ENCODE results near the gene RERE. TPM values are rescaled to one million over a fixed set of nuclear protein-coding genes. Genes with fewer than 3 reads are reported as not detected.
A peak's percentile ranks its signal among the peaks of the same experiment; 100 is the strongest.

Gene RERE
- total RNA-seq, 1 donor from 2014 or later, result 17.4 TPM

DNA sequence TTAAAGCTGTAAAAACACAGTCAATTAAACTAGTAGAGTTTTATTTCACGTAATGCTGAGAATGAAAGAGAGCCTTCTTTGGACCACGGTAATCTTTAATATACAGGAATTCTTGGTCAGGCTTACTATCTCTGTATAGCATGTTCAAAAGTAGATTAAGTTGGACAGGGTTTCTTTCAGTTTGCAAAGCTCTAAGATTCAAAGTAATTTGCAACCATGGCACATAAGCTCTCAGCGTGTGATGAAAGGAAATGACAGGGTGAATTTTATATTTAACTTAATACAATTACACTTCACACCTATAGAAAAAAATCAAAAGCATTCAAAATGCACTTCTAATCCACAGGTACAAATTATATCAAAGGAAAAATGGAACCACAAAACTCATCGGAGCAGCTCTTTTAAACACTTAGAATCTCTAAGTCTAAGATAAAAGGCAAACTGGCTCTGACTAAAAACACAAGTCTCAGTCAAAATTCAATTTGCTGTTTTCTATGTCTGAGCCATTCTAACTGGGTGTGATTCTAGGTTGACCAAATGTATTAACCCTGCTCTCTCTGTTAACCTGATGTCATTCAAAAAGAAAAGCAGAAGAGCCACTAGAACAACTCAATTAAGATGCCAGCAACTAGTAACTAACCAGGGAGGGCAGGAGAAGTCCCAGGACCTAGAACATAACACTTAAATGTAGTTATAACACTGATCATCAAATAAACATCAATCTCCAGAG is 147.7 kb downstream of the RERE start:
- no peak for DNase-seq (ENCODE audit: low read depth)

- DNase-seq (ENCODE audit: low read depth), result peak; percentile 68
Observed at GRCh38 chr1:8667869-8668594, 149.4 kb downstream of the RERE start.

- DNase-seq (ENCODE audit: low read depth), result no peak
Observed at GRCh38 chr1:8666389-8667167, 150.9 kb downstream of the RERE start.

DNA sequence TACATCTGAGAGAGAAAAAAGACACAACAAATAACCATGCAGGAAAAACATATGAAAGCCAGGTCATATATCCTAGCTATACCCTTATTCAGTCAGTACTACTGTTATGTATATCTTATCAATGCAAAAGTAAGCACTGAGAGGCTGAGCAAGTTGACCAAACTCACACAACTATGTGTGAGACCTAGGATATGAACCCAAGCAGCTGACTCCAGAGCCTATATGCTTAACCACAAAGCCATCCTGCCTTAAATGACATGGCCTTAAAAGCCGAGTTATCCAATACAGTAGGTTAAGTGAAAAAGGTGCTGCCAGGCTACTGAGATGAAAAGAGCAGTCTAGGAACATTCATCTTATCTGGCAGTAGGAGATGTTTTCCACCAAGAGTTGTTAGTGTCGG is 151.6 kb downstream of the RERE start:
- DNase-seq (ENCODE audit: low read depth), result no peak

- no peak for DNase-seq (ENCODE audit: low read depth)
Observed at GRCh38 chr1:8664887-8665286, 152.6 kb downstream of the RERE start.

GRCh38 chr1:8663915-8664329 is 153.5 kb downstream of the RERE start:
- peak; percentile 55 for DNase-seq (ENCODE audit: low read depth)

- no peak for DNase-seq (ENCODE audit: low read depth)
Observed at GRCh38 chr1:8663090-8663802, 154.2 kb downstream of the RERE start.

- DNase-seq (ENCODE audit: low read depth), result no peak
Observed at GRCh38 chr1:8662380-8663072, 154.9 kb downstream of the RERE start.

- DNase-seq (ENCODE audit: low read depth), result peak; percentile 73
Observed at GRCh38 chr1:8661185-8662110, 156.0 kb downstream of the RERE start.

DNA sequence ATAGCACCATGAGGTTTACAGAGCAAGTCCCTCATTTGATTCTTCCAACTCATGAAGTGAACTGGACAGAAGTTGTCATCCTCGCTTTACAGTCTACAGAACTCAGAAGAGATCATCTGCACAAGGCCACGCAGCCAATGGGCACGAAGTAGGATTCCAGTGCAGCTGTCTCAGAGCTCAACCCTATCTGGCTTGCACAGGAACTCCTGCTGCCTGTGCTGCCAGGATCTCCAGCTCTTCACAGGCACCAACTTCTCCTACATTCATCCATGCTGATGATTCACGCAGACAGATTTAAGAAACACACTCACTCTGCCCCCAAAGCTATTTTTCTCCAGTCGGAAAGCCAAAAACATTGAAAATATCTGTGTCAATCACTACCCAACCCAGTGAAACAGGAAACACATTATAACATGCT is 157.0 kb downstream of the RERE start:
- DNase-seq (ENCODE audit: low read depth), result peak; percentile 95

GRCh38 chr1:8659593-8659992 is 157.8 kb downstream of the RERE start:
- no peak for DNase-seq (ENCODE audit: low read depth)

- DNase-seq (ENCODE audit: low read depth), result no peak
Observed at GRCh38 chr1:8653878-8654277, 163.6 kb downstream of the RERE start.

GRCh38 chr1:8652467-8653046 is 164.9 kb downstream of the RERE start:
- peak; percentile 57 for DNase-seq (ENCODE audit: low read depth)

DNA sequence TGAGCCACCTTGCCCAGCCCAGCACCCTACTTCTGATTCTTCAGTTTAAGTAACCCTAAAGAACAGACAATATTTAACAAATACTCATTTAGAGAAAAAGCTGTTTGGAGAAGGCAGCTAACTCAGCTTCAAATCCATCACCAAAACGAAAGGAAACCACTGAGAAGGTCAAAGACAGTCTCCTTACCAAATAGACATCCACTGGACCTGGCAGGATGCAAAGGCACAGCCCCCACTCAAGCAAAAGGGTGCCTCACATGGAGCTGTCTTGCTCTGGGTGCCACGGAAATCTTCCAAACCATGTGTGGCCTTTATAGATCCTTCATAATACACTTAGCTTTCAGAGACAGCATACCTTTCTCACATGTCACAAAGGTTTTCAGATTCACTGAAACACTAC is 165.5 kb downstream of the RERE start:
- no peak for DNase-seq (ENCODE audit: low read depth)

DNA sequence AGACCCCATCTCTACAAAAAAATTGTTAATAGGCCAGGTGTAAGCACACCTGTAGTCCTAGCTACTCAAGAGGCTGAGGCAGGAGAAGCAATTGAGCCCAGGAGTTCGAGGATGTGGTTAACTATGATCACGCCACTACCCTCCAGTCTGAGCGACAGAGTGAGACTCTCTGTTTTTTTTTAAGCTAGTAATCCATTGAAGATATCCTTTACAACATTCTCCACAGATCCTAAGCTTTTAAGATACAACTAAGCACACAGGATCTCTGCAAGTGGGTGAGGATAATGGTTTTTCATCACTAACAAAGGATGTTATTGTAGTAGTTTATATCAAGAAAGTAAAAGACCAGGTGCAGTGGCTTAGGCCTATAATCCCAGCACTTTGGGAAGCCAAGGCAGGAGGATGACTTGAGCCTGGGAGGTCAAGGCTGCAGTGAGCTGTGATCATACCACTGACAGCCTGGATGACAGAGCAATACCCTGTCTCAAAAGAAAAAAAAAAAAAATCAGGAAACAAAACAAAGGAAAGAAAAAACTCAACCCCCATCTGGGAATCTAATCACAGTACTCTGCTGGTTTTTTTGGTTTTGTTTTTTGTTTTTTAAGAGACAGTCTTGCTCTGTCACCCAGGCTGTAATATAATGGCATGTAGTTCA is 166.1 kb downstream of the RERE start:
- DNase-seq (ENCODE audit: low read depth), result peak; percentile 20

- DNase-seq (ENCODE audit: low read depth), result no peak
Observed at GRCh38 chr1:8649875-8650274, 167.6 kb downstream of the RERE start.

GRCh38 chr1:8649027-8649426 is 168.4 kb downstream of the RERE start:
- DNase-seq (ENCODE audit: low read depth), result no peak

DNA sequence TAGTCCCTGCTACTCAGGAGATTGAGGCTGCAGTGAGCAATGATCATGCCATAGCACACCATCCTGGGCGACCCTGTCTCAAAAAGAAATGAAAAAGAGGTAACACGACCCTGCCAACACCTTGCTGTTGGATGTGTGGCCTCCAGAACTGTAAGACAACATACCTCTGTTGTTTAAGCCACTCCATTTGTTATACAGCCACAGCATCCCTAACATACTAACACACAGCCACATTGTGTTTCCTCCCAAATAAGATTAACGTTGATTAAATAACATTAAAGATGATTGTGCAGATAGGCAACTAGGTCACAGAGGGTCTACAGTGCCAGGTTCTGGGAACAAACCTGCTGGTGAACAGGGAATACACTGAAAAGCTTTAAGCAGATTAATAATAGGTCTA is 170.4 kb downstream of the RERE start:
- no peak for DNase-seq (ENCODE audit: low read depth)

GRCh38 chr1:8646189-8646588 is 171.3 kb downstream of the RERE start:
- no peak for DNase-seq (ENCODE audit: low read depth)
